ENCODE data around the gene CYP21A2. TPM values are rescaled to one million over a fixed set of nuclear protein-coding genes. Genes with fewer than 3 reads are reported as not detected.

Gene CYP21A2
- total and polyA plus RNA-seq, 2 of the 8 experiments (the other 6 are each of a cell fraction or from before 2014, with no cell fraction given): 0.22 to 0.23 TPM

GRCh38 chr6:32073613-32074012 is 35.4 kb downstream of the CYP21A2 start:
- Histone ChIP-seq H4K8ac (ENCODE audit: extremely low read depth, insufficient read depth, low read length) (no peak overlapping the region), H4K5ac (ENCODE audit: insufficient read length, low read depth, low read length) (no peak overlapping the region), H3K9me3 (ENCODE audit: insufficient read depth in 2 of 2, low read depth in 1 of 2, low read length in 1 of 2) (no peaks in the 10 kb centered on the region), H2BK15ac (ENCODE audit: low read length) (no peak overlapping the region), H4K20me1 (replicated peaks in 1 of 2; ENCODE audit: control insufficient read depth in 1 of 2, insufficient read depth in 2 of 2, low read length in 2 of 2) (no peaks in the 10 kb centered on the region), H3K27me3 (replicated peaks in 1 of 4; ENCODE audit: control insufficient read depth in 3 of 4, extremely low read depth in 1 of 4, insufficient read depth in 3 of 4, low read length in 3 of 4) (no peaks in the 10 kb centered on the region; a peak in 1 of 7 replicates), H2BK12ac (ENCODE audit: low read depth, low read length) (no peak overlapping the region), H2BK5ac (ENCODE audit: low read depth, low read length) (no peak overlapping the region), H3K4me2 (ENCODE audit: insufficient read depth in 1 of 2, low read depth in 2 of 2, low read length in 2 of 2) (no peak overlapping the region), H3K23me2 (ENCODE audit: low read depth, low read length) (no peaks in the 10 kb centered on the region), H3K4me3 (ENCODE audit: extremely low read depth in 1 of 4, insufficient read depth in 2 of 4, low read depth in 3 of 4, low read length in 4 of 4) (no peak overlapping the region), H3K4ac (replicated peaks; ENCODE audit: insufficient read length, low read depth, low read length) (no peak overlapping the region), H2BK120ac (replicated peaks; ENCODE audit: low read depth, low read length) (no peak overlapping the region), H3K23ac (ENCODE audit: insufficient read length) (no peak overlapping the region), H3K14ac (ENCODE audit: insufficient read length) (no peak overlapping the region), H3K56ac (replicated peaks; ENCODE audit: insufficient read length, low read depth, low read length) (no peak overlapping the region), H3K4me1 (replicated peaks in 1 of 4; ENCODE audit: control insufficient read depth in 3 of 4, insufficient read depth in 4 of 4, low read length in 3 of 4) (peaks cover 0 to 8% (median 5%) of the 10 kb centered on the region in 4 experiments; a peak in 6 of 7 replicates), H2AFZ (ENCODE audit: low read length) (no peak overlapping the region), H3K36me3 (ENCODE audit: control insufficient read depth in 2 of 4, insufficient read depth in 4 of 4, low read length in 3 of 4) (no peaks in the 10 kb centered on the region), H3K27ac (ENCODE audit: low read depth, low read length) (no peak overlapping the region), H3K18ac (ENCODE audit: extremely low read depth, low read length) (no peak overlapping the region), H4K91ac (replicated peaks; ENCODE audit: insufficient read length, low read length) (no peak overlapping the region), H2AK5ac (ENCODE audit: low read depth, low read length) (no peak overlapping the region), H2BK20ac (ENCODE audit: low read length) (no peak overlapping the region), H3K79me2 (ENCODE audit: control insufficient read depth in 1 of 2, insufficient read depth in 2 of 2, low read length in 2 of 2) (no peaks in the 10 kb centered on the region), H3K79me1 (ENCODE audit: low read depth, low read length) (no peaks in the 10 kb centered on the region), H3K9ac (replicated peaks in 1 of 4; ENCODE audit: extremely low read depth in 1 of 4, low read depth in 3 of 4, low read length in 3 of 4) (no peak overlapping the region)
- FAIRE-seq (no peak), DNase-seq (ENCODE audit: low read depth in 1 of 2, low spot score in 2 of 2) (no peak)
- TF ChIP-seq E2F6 (IDR thresholded peaks at IDR 0.05) (no peak), SIRT6 (IDR thresholded peaks at IDR 0.05; ENCODE audit: low read length) (no peak), JUN (IDR thresholded peaks at IDR 0.05; ENCODE audit: low read depth, low read length) (no peak), KDM5A (IDR thresholded peaks at IDR 0.05; ENCODE audit: low read length) (no peak), KDM4A (IDR thresholded peaks at IDR 0.05; ENCODE audit: low read depth, low read length, severe bottlenecking) (no peak), EZH2 (IDR thresholded peaks at IDR 0.05; ENCODE audit: low read depth, low read length, severe bottlenecking) (no peak), ASH2L (IDR thresholded peaks at IDR 0.05; ENCODE audit: low read length) (no peak), CHD2 (IDR thresholded peaks at IDR 0.05; ENCODE audit: low read length) (no peak)
- POLR2A ChIA-PET (ENCODE audit: partially characterized antibody): no interaction called here
- CTCF ChIA-PET (ENCODE audit: partially characterized antibody): interaction anchor here (0.8 to 2.8 kb wide), 7 partner anchors 10 to 45 kb away, joined by 3 to 7 read pairs (median 4); no protein-coding TSS in a partner anchor
- 97% methylated on average over 10 of the region's 10 CpGs; no CpG with 5 or more reads in 1 of the 2 experiments for WGBS, 2 experiments (ENCODE audit: extremely low coverage in 1 of 2, insufficient coverage in 1 of 2, insufficient read length in 1 of 2, insufficient replicate concordance in 2 of 2, low coverage in 1 of 2, low lambda C conversion rate in 2 of 2, missing lambda C conversion rate in 1 of 2)
